ENCODE measurements around the gene ZNF322.
"Not testable (repeated sequence)": the region's sequence is repeated elsewhere in the genome, so short reads cannot be mapped to it uniquely, and the experiment has no call there.

Gene ZNF322, protein sequence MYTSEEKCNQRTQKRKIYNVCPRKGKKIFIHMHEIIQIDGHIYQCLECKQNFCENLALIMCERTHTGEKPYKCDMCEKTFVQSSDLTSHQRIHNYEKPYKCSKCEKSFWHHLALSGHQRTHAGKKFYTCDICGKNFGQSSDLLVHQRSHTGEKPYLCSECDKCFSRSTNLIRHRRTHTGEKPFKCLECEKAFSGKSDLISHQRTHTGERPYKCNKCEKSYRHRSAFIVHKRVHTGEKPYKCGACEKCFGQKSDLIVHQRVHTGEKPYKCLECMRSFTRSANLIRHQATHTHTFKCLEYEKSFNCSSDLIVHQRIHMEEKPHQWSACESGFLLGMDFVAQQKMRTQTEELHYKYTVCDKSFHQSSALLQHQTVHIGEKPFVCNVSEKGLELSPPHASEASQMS

DNA sequence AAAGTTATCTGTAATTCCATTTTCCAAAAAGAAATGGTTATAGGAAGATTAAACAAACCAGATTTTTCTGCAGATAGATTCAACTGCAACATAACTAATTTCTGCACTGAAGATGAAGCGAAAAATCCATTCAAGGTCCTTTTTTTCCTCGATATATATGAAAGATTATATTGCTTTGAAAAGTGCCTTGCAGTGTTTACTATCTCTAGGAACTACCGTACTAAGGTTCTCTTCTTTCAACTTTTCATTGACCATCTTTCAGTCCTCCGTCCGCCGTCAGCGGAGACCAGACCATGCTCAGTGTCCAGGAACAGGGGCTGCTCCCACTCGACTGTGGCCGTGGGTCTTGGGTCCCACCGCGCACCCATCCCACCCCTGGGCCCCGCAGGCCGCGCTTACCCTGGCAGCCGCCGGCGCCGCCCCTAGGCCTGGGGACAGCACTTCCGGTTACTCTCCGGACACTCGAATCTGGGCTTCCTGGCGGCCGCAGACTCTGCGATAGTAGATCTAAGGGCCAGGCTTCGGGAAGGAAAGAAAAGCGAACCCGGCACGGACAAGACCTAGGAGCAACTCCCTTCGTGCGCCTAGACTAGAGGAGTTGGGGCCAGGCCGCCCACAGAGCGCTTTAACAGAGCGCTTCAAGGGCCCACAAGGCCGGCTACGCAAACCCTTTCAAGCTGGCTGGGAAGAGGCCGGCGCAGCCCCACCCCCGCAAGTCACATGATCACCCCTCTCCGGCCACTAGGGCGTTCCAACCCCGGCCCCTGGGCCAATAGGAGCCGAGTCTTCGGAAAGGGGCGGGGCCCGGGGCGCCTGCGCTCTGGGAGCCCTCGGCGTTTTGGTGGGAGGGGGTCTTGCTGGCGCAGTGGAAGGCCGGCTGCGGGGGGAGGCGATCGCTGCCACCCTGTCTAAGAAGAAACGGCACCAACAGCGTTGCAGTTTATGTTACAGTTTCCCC, at the start of gene ZNF322:
ZNF322 (minus strand) TSS at position 705 of the 958 bp plus-strand sequence. CDS start 21,193 bp downstream, outside the sequence.
- DNase-seq: peak; percentile 85

DNA sequence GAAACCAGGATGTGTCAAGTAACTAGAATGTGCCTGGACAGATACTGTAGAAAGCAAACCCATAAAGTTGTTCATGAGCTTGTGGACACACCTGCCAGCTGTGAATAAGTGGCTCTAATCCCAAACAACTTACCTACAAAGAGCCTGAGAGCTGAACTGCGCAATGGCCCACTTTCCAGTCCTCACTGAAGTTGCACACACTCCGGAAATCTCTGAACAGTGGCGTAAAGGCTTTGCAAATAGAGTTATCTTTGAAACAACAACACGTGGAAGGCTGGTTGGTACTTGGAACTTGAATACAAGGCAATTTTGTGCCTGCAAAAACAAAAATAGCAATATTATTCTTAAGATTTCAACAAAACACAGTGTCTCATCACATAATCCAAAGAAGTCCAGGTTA, 46.2 kb upstream of the ZNF322 start:
- not testable (repeated sequence) for DNase-seq

DNA sequence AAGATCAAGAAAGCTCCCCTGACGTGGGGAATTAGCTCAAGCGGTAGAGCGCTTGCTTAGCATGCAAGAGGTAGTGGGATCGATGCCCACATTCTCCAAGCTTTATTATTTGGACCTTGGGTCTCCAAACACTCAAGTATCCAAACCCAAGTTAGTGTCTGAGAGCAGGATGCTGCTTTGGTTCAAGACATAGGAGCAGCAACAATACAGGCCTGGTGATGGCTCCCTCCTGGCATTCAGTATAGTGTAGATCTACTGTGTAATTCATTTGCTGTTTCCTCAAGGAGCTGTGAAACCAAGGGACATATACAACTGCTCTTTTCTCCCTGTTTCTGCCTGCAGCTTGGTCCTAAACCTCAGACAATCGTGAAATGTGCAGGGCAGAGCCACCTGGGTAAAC, 45.8 kb upstream of the ZNF322 start:
- DNase-seq: not testable (repeated sequence)

DNA sequence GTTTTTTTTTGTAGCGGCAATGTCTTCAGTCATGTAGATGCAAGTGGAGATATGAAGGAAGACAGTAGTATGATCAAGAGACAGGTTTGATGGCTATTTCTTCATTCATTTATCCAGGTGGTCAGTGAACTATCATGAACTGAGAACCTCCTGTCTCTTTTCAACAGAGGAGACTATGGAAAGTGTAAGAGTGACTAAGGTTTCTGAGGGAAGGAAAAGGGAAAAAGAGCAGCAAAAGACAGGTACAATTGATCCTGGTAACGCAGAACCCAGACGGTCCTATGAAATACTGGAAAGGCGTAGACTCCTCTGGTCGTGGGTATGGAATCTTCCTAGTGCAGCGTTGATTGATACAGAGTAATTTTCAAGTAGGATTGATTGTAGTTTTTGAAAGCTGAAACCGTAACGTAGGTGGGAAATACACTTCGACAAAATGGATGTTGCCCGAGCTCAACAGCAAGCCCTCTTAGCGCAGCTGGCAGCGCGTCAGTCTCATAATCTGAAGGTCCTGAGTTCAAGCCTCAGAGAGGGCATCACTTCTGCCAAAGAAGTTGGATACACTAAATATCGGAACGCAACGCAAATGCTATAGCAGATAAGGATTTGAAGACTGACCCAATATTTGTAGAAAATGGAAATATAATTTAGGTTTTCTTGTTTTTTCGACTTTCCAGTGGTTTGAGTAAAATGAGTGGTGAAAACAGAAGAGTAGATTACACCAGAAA, 41.6 kb upstream of the ZNF322 start:
- not testable (repeated sequence) for DNase-seq

DNA sequence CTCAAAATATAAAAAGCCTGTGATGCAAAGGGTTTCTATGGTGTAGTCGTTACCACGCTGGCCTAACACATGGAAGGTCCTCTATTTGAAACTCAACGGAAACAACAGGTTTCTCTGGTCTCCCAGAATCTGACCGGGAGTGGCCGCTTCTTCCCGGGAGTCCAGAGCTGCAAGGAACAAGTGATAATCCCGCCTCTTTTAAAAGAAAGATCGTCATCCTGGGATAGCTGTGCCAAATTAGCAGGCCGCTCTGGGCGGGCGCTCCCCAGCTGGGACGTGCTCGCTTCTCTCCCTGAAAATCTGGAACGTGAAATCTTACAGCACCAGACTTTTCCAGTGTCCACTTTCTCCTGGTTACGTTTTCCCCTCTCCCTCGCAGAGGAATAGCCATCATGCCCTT, 38.0 kb upstream of the ZNF322 start:
- not testable (repeated sequence) for DNase-seq

DNA sequence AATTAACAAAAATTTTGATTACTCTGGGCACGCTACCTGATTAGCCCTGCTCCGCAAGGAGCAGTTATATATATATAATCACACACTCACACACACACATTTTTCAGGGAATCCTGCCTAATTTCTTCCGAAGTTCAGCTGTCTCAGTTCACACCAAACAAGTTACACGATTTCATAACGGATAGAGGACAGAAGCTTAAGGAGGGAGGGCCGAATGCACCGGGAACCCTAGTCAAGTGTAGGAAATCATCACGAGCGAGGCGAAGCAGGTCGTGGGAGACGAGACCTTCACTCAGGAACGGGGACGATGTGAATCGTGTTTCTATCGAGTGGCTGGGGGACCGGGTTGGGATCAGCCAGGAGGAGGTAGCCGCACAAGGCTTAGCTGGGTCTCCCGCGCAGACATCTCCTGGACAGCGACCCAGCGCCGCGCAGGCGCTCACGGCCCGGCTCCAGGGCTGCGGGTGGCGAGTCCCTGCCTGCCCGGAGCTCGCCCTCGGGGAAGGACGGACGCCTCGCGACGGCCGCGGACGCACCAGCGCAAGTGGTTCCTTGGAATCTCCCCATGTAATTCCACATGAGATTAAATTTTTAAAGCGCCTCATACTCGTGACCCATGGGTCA, 29.9 kb upstream of the ZNF322 start:
- not testable (repeated sequence) for DNase-seq

DNA sequence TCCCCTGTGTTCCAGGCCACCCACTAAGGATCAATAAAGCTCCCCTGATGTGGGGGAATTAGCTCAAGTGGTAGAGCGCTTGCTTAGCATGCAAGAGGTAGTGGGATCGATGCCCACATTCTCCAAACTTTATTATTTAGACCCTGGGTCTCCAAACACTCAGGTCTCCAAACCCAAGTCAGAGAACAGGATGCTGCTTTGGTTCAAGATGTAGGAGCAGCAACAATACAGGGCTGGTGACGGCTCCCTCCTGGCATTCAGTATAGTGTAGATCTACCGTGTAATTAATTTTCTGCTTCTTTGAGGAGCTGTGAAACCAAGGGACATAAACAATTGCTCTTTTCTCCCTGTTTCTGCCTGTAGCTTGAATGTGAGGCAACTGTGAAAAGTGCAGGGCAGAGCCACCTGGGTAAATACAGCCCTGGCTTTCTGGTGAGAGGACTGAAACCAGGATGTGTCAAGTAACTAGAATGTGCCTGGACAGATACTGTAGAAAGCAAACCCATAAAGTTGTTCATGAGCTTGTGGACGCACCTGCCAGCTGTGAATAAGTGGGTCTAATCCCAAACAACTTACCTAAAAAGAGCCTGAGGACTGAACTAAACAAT, 23.0 kb upstream of the ZNF322 start:
- not testable (repeated sequence) for DNase-seq

DNA sequence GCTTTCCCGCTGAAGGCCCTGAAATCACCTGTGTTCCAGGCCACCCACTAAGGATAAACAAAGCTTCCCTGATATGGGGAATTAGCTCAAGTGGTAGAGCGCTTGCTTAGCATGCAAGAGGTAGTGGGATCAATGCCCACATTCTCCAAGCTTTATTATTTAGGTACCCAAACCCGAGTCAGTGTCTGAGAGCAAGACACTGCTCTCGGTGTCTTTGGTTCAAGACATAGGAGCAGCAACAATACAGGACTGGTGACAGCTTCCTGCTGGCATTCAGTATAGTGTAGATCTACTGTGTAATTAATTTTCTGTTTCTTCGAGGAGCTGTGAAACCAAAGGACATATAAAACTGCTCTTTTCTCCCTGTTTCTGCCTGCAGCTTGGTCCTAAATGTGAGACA, 13.7 kb upstream of the ZNF322 start:
- not testable (repeated sequence) for DNase-seq

DNA sequence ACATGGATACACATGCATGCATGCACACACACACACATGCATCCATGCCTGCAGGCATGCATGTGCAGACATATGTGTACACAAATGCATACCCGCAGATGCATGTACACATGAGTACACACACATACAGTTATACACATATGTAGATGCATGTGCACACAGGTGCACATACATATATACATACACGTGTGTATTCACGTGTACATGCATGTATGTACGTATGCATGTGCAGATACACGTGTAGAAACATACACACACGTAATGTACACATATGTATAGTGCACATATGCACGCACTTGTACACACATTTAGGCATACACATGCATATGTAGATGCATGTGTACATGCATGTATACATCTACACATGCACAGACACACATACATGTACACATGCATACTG, 11.0 kb upstream of the ZNF322 start:
- DNase-seq: not testable (repeated sequence)

DNA sequence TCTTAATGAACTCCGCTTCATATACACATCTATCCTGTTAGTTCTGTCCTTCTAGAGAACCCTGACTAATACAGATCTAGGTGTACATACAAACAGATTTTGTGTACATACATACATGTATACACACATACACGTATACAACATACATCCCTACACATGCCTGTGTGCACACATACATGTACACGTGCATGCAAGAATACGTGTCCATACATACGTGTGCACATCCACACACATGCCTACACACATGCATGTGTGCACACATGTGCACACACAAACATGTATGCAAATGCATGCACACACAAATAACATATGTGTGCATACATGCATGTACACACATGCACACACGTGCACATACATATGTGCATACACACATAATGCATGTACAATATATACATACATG, 10.5 kb upstream of the ZNF322 start:
- DNase-seq: not testable (repeated sequence)

DNA sequence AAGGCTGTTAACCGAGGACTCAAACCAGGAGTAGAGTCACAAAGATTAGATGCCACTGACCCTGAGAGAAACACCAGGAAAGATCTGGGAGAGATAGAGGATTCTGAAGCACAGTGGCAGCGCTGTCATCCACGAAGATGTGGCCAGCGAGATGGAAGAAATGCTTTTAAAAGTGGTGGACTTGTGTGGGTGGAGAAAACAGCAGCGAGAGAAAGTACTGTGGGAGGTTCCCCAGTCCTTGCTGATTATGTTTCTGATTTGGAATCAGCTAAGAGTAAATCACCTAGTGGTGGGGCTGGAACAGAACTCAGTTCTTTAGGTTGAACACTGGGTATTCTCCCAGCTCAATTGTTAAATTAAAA, 435 bp upstream of the ZNF322 start:
- no peak for DNase-seq

DNA sequence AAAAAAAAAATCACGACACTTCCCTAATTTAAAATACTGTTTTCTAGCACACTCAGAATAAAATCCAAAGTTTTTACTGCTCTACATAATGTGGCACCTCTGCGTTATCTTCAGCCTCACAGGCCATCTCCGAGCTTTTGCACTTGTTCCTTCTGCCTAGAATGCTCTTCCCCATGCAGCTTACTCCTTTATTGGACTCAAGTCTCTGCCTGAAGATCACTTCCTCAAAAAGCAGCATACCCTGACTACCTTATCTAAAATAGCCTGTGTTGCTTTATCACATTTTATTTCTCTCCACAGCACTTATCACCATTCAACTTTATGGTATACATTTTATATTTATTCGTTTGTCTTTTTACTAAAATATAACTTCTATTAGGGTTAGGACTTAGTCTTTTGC, 2.3 kb downstream of the ZNF322 start:
- DNase-seq: no peak

DNA sequence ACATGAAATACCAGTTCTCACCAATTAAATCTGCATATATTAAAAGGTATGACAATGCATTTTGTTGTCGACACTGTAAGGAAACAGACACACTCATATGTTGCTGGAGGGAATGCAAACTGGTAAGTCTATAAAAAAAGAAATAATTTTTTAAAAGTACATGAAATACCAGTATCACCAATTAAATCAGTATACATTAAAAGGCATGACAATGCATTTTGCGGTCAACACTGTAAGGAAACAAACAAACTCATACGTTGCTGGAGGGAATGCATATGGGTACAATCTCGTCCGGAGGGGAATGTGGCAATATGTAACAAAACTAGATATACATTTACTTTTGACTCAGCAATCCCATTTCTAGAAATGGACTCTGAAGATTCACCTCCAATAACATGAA, 6.5 kb downstream of the ZNF322 start:
- DNase-seq: no peak

DNA sequence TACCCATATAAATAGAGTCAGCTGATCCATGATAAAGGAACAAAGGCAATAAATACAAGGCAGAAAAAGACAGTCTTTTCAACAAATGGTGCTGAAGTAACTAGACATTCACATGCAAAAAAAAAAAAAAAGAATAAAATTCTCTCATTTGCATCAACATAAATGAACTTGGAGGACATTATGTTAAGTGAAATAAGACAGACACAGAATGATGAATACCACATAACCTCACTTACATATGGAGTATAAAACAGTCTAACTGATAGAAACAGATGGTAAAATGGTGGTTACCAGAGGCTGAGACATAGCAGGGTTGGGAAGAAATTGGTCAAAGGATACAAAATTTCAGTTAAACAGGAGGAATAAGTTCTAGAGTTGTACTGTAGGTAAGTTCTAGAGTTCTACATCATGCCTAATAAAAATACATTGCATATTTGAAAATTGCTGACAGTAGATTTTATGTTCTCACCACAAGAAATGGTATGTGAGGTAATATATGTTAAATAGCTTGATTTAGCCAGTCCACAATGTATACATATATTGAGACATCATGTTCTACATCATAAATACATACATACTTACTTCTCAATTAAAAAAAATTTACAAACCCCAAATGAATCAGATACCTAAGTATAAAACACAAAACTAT, 8.3 kb downstream of the ZNF322 start:
- no peak for DNase-seq

DNA sequence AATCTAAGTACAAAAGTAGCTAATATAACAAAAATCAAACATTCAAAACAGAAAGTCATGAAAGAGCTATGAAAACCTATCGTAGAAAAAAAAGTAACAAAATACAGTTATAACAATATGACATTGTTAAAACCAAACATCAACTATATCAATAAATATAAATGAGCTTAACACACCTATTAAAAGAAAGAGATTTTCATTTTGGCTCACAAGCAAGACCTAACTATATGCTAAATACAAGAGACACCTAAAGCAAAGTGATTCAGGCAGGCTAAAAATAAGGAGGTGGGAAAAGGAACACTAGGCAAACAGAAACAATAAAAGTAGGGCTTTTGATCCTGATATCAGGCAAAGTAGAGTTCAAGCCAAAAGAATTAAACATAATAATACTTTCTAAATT, 13.5 kb downstream of the ZNF322 start:
- no peak for DNase-seq

DNA sequence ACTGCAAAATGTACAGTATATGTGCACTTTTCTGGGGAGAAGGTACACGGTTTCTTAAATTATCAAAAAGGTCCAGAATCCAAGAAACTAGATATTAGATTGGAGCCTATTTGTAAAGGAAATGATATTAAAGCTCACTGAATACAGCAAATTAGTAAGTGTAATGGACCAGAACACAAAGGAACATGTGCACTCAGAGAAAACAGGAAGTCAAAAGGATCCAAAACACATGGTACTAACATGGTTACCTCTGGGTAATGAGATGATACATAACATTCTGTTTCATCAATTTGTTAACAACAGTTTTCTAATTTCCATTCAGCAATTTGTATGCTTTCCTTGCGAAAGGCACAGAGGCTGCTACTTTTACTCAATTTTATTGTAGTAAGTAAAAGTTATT, 18.7 kb downstream of the ZNF322 start:
- DNase-seq: no peak

DNA sequence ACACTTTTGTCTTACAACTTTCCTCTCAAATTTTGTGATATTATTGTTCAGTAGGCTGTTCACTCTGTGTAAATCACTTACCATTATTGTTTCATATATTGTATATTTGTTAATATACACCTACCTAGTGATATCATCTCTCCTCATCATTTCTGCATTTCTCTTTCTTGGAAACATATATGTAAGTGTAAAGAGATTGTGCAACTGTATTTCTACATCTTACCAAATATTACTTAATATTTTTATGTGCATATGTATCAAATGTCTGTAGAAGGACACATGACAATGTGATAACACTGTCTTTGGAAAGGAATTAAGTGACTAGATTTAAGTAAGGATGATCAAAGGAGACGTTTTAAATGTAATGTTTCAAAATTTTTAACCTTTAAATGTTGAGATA, 30.2 kb downstream of the ZNF322 start:
- DNase-seq: no peak

DNA sequence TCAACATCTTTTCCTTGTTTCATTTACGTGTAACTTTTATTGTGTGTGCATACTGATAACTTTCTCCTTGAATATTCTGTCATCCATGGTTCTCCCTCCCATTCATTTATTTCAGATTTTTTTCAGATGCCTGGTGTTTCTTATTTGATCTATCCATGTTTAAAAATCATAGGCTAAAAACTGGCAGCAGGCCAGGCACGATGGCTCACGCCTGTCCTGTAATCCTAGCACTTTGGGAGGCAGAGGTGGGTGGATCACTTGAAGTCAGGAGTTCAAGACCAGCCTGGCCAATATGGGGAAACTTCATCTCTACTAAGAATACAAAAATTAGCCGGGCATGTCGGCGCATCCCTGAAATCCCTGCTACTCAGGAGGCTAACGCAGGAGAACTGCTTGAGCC, 31.7 kb downstream of the ZNF322 start:
- no peak for DNase-seq

DNA sequence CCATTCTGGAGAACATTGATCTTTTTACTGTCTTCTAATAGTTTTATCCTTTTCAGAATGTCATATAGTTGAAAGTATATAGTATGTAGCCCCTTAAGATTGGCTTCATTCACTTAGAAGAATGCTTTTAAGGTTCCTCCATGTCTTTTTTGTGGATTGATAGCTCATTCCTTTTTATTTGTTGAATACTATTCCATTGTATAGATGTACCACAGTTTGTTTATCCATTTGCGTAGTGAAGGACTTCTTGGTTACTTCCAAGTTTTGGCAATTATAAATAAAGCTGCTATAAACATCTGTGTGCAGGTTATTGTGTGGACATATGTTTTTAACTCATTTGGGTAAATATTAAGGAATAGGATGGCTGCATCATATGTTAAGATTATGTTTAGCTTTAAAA, 35.0 kb downstream of the ZNF322 start:
- no peak for DNase-seq

DNA sequence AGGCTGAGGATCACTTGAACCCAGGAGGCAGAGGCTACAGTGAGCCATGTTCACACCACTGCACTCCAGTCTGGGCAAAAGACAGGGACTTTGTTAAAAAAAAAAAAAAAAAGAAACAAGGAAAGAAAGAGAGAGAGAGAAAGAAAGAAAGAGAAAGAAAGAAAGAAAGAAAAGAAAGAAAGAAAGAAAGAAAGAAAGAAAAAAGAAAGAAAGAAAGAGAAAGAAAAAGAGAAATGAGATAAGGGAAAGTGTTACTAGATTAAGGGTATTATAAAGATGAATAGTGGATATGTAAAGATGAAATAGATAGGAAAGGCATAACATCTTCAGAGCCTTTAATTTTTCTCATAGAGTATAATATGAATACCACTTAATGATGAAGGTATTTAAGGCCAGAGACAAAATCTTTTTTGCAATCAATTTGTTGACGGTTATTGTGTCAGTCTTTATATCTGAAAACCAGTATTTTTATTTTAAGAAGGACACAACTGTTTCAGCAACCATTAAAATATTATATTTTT, 36.1 kb downstream of the ZNF322 start:
- no peak for DNase-seq
